ENCODE measurements around the gene SERPINH1. TPM values are rescaled to one million over a fixed set of nuclear protein-coding genes. Genes with fewer than 3 reads are reported as not detected.

SERPINH1 gene
- total and polyA plus RNA-seq, 2 of the 13 experiments (the other 11 are each of a cell fraction or from before 2014, with no cell fraction given), result 83.6 to 83.8 TPM

DNA sequence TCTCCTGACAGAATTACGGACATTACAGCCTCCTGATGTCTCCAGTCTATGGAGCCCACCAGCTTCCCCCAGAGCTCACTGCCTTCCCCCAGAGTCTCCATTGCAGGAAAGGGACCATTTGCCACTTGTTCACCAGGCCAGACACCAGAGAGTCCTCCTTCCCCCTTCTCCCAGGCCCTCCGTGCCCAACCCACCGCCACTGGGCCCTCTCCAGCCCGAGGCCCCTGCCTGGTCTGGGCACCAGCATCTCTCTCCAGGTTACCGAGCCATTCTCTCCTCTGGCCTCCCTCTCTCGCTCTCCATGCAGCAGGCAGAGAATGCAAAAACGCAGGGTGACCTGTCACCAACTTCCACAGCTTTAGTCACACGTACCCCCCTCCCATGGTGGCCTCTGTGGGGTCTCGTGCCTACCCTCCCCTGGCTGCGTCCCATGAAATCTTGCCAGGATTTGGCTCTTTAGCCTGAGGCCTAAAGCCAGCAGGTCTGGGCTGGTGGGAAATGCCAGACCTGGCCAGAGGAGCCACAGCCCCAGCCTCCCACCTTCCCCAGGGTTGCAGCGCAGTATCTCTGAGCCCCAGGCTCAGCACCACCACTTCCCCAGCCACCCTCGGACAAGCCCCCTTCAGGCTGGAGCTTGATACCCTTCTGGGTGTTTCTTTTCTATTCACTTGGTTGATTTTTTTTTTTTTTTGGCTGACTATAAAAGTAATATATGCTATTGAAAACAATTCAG, 6.8 kb upstream of the SERPINH1 start:
- no peak for TF ChIP-seq SRSF9 (IDR thresholded peaks at IDR 0.05; ENCODE audit: borderline replicate concordance, insufficient read depth, low read depth, low read length, poor library complexity, severe bottlenecking)
- TF ChIP-seq, protein P1, sequence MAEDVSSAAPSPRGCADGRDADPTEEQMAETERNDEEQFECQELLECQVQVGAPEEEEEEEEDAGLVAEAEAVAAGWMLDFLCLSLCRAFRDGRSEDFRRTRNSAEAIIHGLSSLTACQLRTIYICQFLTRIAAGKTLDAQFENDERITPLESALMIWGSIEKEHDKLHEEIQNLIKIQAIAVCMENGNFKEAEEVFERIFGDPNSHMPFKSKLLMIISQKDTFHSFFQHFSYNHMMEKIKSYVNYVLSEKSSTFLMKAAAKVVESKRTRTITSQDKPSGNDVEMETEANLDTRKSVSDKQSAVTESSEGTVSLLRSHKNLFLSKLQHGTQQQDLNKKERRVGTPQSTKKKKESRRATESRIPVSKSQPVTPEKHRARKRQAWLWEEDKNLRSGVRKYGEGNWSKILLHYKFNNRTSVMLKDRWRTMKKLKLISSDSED (CRISPR knock-in tag; IDR thresholded peaks at IDR 0.05), result no peak
- TF ChIP-seq, protein P2, sequence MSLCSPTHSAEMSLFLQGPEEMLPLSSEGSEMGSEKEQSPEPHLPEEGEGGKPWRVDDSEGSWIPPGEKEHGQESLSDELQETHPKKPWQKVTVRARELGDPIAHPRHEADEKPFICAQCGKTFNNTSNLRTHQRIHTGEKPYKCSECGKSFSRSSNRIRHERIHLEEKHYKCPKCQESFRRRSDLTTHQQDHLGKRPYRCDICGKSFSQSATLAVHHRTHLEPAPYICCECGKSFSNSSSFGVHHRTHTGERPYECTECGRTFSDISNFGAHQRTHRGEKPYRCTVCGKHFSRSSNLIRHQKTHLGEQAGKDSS (CRISPR knock-in tag; IDR thresholded peaks at IDR 0.05; ENCODE audit: borderline replicate concordance, low read depth), result no peak
- TF ChIP-seq, protein P3, sequence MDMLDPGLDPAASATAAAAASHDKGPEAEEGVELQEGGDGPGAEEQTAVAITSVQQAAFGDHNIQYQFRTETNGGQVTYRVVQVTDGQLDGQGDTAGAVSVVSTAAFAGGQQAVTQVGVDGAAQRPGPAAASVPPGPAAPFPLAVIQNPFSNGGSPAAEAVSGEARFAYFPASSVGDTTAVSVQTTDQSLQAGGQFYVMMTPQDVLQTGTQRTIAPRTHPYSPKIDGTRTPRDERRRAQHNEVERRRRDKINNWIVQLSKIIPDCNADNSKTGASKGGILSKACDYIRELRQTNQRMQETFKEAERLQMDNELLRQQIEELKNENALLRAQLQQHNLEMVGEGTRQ (IDR thresholded peaks at IDR 0.05; ENCODE audit: low read depth, low read length), result no peak
- TF ChIP-seq, protein P3 (CRISPR knock-in tag; IDR thresholded peaks at IDR 0.05; ENCODE audit: borderline replicate concordance), result no peak
- no peak for TF ChIP-seq NFYB (CRISPR knock-in tag; IDR thresholded peaks at IDR 0.05)
- no peak for TF ChIP-seq ZNF275 (CRISPR knock-in tag; IDR thresholded peaks at IDR 0.05; ENCODE audit: borderline replicate concordance)
- TF ChIP-seq ZFAT (CRISPR knock-in tag; conservative IDR thresholded peaks at IDR 0.05), result no peak
- no peak for TF ChIP-seq FOXC1 (CRISPR knock-in tag; IDR thresholded peaks at IDR 0.05; ENCODE audit: borderline replicate concordance)
- DNase-seq (ENCODE audit: low spot score) (no peak), FAIRE-seq (no peak), ATAC-seq (no peak)
- no peaks in the 10 kb centered on the region for H4K20me1 ChIP-seq (ENCODE audit: insufficient read depth, low read length)
- no peak overlapping the region for H3K4me2 ChIP-seq (ENCODE audit: low read depth, low read length)
- intact Hi-C loops (cut with micrococcal nuclease; ENCODE audit: unreplicated experiment) (no loop called here), in situ Hi-C loops (cut with HindIII; ENCODE audit: extremely low pct_ligation_motif_present, low pct_unique_long_range_greater_than_20kb) (no loop called here)
- ChIA-PET POLR2A (interaction anchor here (1.0 to 2.5 kb wide), 3 partner anchors 10 to 24 kb away, joined by 3 to 19 read pairs (median 3); no protein-coding TSS in a partner anchor), CTCF (ENCODE audit: low intra/inter-chr PET ratio, low total read pairs) (no interaction called here)
- no peak overlapping the region for H3K27ac ChIP-seq (ENCODE audit: extremely low read length, insufficient read depth, low read length)
- no peaks in the 10 kb centered on the region for H3K9me3 ChIP-seq (ENCODE audit: low read length)
- H3K4me3 ChIP-seq (replicated peaks in 1 of 3; ENCODE audit: insufficient read depth in 1 of 3, low read depth in 2 of 3, low read length in 3 of 3), result no peak overlapping the region
- peaks cover 47% of the 10 kb centered on the region for H3K4me1 ChIP-seq (ENCODE audit: insufficient read depth, low read length)
- no TSS peak for BruUV-seq (replicated peaks)
- no peak overlapping the region for H3K9ac ChIP-seq (ENCODE audit: insufficient read depth, low read depth, low read length)
- no peaks in the 10 kb centered on the region for H3K36me3 ChIP-seq (replicated peaks in 1 of 2; ENCODE audit: control insufficient read depth in 1 of 2, insufficient read depth in 2 of 2, low read length in 2 of 2)
- no peaks in the 10 kb centered on the region; a peak in 1 of 5 replicates for H3K27me3 ChIP-seq (ENCODE audit: control insufficient read depth in 1 of 2, insufficient read depth in 2 of 2, low read length in 2 of 2)
- no peak overlapping the region for H2AFZ ChIP-seq (ENCODE audit: low read length)
- WGBS (ENCODE audit: low lambda C conversion rate), result 66% methylated on average over 12 of the region's 12 CpGs
- no peaks in the 10 kb centered on the region for H3K79me2 ChIP-seq (ENCODE audit: insufficient read depth, low read length)

All from HepG2 (cell line).